Measurements from ENCODE around the gene LMNA. TPM values are rescaled to one million over a fixed set of nuclear protein-coding genes. Genes with fewer than 3 reads are reported as not detected.
A peak's percentile ranks its signal among the peaks of the same experiment; 100 is the strongest.

Gene LMNA
- 100 to 1,000 TPM; 223 to 396 (median 279) TPM for total RNA-seq
- 100 to 1,000 TPM; 257 to 272 TPM for polyA plus RNA-seq
- long read RNA-seq, donor 1, transcript LMNA-206 (12 exons, 3,190 nt) = major isoform, 152 of 525 reads
- long read RNA-seq, donor 1, partial matches to known transcripts = 347 of 525 reads
- long read RNA-seq, donor 1, other reads (novel, unspliced or antisense) = 22 of 525 reads
- long read RNA-seq, donor 2, transcript LMNA-206 (12 exons, 3,190 nt) = major isoform, 602 of 1,687 reads
- long read RNA-seq, donor 2, transcript LMNA-201 (11 exons, 3,137 nt) = minor isoform, 10 of 1,687 reads
- long read RNA-seq, donor 2, partial matches to known transcripts = 1,000 of 1,687 reads
- long read RNA-seq, donor 2, other reads (novel, unspliced or antisense) = 73 of 1,687 reads
- long read RNA-seq, donor 3, transcript LMNA-206 (12 exons, 3,190 nt) = major isoform, 207 of 684 reads
- long read RNA-seq, donor 3, partial matches to known transcripts = 437 of 684 reads
- long read RNA-seq, donor 3, other reads (novel, unspliced or antisense) = 37 of 684 reads

DNA sequence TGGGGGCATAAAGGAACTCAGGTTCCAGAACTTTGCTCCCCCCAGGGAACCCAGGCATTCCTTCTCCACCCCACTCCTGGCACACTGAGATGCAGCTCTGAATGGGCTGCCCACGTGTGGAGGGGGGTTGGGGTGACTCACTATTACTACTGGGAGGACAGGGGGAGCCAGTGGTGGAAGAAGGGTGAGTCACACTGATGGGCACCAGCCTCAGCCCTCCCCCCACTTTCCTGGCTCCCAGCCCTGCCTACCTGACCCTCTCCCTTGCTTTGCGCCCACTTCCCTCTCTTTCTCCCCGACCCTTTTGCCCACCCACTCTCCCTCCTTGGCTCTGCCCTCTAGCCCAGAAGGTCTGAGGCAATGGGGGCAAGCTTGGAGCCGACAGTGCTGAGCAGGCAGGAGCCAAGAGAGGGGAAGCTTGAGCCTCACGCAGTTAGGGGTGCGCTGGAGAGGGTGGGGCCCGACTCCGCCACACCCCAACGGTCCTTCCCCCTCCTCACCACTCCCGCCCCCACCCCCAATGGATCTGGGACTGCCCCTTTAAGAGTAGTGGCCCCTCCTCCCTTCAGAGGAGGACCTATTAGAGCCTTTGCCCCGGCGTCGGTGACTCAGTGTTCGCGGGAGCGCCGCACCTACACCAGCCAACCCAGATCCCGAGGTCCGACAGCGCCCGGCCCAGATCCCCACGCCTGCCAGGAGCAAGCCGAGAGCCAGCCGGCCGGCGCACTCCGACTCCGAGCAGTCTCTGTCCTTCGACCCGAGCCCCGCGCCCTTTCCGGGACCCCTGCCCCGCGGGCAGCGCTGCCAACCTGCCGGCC is at the start of gene LMNA:
Gene LMNA, plus strand, starts transcription at position 611 of the 818 bp plus-strand sequence. CDS start 208 bp downstream, outside the sequence.
- intact Hi-C loops (cut with DNase I) = loop anchor here in 1 of 10 donors (10.0 kb wide), 1 partner anchor 550 kb away; no protein-coding TSS in a partner anchor
- peak; percentile 75 to 90 (median 85) for ATAC-seq

DNA sequence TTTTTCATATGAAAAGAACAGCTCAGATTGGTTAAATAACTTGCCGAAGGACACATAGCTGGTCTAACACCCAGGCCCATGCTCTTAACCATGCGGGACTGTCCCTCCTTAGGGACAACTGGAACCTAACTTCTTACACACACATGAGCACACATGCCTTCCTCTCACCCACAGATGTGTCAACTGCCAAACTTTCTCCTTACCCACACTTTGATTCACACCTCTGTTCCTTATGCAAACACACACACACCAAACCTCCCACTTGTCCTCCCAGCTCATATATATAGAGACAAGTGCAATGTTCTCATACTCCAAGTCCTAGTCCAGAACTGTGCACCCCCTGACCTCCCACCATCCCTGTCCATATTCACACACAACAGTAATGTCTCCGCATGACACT is 49.3 kb upstream of the LMNA start:
- no peaks in the 10 kb centered on the region for H3K27me3 ChIP-seq
- H3K9me3 ChIP-seq = no peaks in the 10 kb centered on the region
- H3K4me1 ChIP-seq = peaks cover 0 to 6% (median 0%) of the 10 kb centered on the region in 12 donors
- intact Hi-C loops (cut with DNase I) = loop anchor here in 1 of 10 donors (5.0 to 10.0 kb wide), 2 partner anchors 38 to 130 kb away; partner anchors contain the start of gene KHDC4
- no peaks in the 10 kb centered on the region for H3K36me3 ChIP-seq
- no peak for TF ChIP-seq POLR2A (IDR thresholded peaks at IDR 0.05)
- TF ChIP-seq, protein P1, sequence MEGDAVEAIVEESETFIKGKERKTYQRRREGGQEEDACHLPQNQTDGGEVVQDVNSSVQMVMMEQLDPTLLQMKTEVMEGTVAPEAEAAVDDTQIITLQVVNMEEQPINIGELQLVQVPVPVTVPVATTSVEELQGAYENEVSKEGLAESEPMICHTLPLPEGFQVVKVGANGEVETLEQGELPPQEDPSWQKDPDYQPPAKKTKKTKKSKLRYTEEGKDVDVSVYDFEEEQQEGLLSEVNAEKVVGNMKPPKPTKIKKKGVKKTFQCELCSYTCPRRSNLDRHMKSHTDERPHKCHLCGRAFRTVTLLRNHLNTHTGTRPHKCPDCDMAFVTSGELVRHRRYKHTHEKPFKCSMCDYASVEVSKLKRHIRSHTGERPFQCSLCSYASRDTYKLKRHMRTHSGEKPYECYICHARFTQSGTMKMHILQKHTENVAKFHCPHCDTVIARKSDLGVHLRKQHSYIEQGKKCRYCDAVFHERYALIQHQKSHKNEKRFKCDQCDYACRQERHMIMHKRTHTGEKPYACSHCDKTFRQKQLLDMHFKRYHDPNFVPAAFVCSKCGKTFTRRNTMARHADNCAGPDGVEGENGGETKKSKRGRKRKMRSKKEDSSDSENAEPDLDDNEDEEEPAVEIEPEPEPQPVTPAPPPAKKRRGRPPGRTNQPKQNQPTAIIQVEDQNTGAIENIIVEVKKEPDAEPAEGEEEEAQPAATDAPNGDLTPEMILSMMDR (IDR thresholded peaks at IDR 0.05) = no peak
- no peak for ATAC-seq
- 93 to 96% (median 94%) methylated on average over 3 of the region's 3 CpGs for WGBS, 4 donors
- no peak overlapping the region for H3K27ac ChIP-seq
- no peak overlapping the region for H3K4me3 ChIP-seq
- no peak for DNase-seq

More for the DNA sequence above, at the start of gene LMNA:
- 2 to 8% (median 3%) methylated on average over 10 to 37 of the region's 37 CpGs for WGBS, 4 donors
- TF ChIP-seq, protein P1 (IDR thresholded peaks at IDR 0.05) = no peak
- peak; percentile 90 to 99 for TF ChIP-seq POLR2A (IDR thresholded peaks at IDR 0.05)
- no peaks in the 10 kb centered on the region for H3K27me3 ChIP-seq
- H3K27ac ChIP-seq = peak within 1 kb of the TSS; percentile 81 to 99 (median 98)
- H3K4me3 ChIP-seq = peak within 1 kb of the TSS; percentile 78 to 100 (median 91)
- H3K9me3 ChIP-seq = no peaks in the 10 kb centered on the region
- H3K36me3 ChIP-seq = peaks cover 0 to 16% (median 0%) of the 10 kb centered on the region in 9 donors
- H3K4me1 ChIP-seq = peaks cover 11 to 48% (median 35%) of the 10 kb centered on the region in 12 donors
- DNase-seq = peak; percentile 91 to 94 (median 93)

DNA sequence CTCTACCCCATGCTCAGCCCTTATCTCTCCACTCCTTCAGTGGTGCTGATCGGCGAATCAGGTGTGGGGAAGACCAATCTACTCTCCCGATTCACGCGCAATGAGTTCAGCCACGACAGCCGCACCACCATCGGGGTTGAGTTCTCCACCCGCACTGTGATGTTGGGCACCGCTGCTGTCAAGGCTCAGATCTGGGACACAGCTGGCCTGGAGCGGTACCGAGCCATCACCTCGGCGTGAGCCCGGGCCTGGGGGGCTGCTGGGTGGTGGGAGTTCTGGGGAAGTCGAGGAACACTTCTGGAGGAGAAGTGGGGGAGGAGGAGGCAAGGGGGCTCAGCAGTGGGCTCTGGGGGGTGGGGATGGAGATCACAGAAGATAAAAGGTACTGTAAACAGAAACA is 48.6 kb upstream of the LMNA start:
- TF ChIP-seq, protein P1 (IDR thresholded peaks at IDR 0.05) = no peak
- no peak for TF ChIP-seq POLR2A (IDR thresholded peaks at IDR 0.05)
- peaks cover 0 to 11% (median 0%) of the 10 kb centered on the region in 12 donors for H3K4me1 ChIP-seq
- H3K27me3 ChIP-seq = no peaks in the 10 kb centered on the region
- no peaks in the 10 kb centered on the region for H3K36me3 ChIP-seq
- DNase-seq = peak in 1 of 5 donors; percentile 52
- no peak overlapping the region for H3K4me3 ChIP-seq
- no peak overlapping the region for H3K27ac ChIP-seq
- ATAC-seq = no peak
- H3K9me3 ChIP-seq = no peaks in the 10 kb centered on the region
- WGBS, 4 donors = 76 to 86% (median 79%) methylated on average over 16 of the region's 16 CpGs
- intact Hi-C loops (cut with DNase I) = loop anchor here in 1 of 10 donors (5.0 to 10.0 kb wide), 2 partner anchors 39 to 131 kb away; partner anchors contain the start of gene KHDC4
